SU-DHL-6 (cell line): ENCODE data around the gene PAIP2.

Source experiments
- EZH2phosphoT487 ChIP-seq: fragments of 200-600 bp; sonication (generic), shearing (Covaris generic); conservative IDR thresholded peaks from 2 replicates; pipeline ENCODE4 v1.6.1; 2018; ENCODE audit warnings: mild to moderate bottlenecking, antibody characterized with exemption, low read length, moderate library complexity, mixed read lengths
- TF ChIP-seq, protein P1 (sequence below): fragments of 200-600 bp; sonication (generic); IDR thresholded peaks from one replicate; pipeline ENCODE4 v1.5.1; 2017; ENCODE audit warnings: antibody characterized with exemption, mild to moderate bottlenecking, low read length, moderate library complexity; ENCODE audit not compliant: insufficient read depth, poor library complexity, severe bottlenecking

DNA sequence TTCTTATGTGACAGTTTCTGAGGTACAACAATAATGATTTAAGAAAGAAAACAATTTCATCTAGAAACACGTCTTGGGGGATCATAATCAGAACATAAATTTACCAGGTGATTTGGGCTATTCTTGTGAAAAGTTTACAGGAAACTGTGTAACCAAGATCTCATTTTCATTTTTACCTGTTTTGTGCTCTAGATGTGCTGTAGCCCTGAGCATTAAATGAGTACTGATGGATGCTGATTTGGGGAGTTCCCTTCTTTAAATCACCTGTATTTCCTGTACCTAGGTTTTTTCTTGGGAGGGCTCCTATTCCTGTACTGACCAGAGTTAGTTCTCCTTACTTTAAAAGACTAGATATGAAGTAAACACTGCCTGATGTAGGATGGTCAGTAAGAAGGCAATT is 35.5 kb upstream of the PAIP2 start:
- TF ChIP-seq, protein P1, sequence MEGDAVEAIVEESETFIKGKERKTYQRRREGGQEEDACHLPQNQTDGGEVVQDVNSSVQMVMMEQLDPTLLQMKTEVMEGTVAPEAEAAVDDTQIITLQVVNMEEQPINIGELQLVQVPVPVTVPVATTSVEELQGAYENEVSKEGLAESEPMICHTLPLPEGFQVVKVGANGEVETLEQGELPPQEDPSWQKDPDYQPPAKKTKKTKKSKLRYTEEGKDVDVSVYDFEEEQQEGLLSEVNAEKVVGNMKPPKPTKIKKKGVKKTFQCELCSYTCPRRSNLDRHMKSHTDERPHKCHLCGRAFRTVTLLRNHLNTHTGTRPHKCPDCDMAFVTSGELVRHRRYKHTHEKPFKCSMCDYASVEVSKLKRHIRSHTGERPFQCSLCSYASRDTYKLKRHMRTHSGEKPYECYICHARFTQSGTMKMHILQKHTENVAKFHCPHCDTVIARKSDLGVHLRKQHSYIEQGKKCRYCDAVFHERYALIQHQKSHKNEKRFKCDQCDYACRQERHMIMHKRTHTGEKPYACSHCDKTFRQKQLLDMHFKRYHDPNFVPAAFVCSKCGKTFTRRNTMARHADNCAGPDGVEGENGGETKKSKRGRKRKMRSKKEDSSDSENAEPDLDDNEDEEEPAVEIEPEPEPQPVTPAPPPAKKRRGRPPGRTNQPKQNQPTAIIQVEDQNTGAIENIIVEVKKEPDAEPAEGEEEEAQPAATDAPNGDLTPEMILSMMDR, result no peak
- TF ChIP-seq EZH2phosphoT487, result no peak
